NCI-H345 (cell line): ENCODE measurements around the gene OR9G1.
"Not testable (repeated sequence)": the region's sequence is repeated elsewhere in the genome, so short reads cannot be mapped to it uniquely, and the experiment has no call there.

Experiments
- DNase-seq: peaks from one replicate; lab custom pipeline; 2025; lab: John Stamatoyannopoulos, UW

Gene OR9G1, protein sequence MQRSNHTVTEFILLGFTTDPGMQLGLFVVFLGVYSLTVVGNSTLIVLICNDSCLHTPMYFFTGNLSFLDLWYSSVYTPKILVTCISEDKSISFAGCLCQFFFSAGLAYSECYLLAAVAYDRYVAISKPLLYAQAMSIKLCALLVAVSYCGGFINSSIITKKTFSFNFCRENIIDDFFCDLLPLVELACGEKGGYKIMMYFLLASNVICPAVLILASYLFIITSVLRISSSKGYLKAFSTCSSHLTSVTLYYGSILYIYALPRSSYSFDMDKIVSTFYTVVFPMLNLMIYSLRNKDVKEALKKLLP

DNA sequence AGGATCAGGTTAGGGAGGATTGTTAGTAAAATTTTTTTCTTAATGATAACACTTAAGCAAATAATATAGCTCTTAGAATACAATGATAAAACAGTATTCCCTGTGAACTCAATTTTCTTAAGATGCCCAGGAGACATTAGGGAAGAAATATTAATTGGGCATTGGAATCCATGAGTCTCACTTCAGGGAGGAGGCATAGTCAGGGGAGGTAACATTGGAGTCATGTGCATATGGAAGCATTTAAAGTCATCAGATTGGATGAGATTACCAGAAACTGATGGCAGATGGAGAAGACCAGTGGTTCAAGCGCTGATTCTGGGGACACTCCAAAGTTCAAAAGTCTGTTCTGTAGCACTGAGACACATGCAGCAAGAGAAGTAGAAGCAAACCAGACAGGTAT is at the start of gene OR9G1:
OR9G1 (plus strand) TSS at position 301 of the 400 bp plus-strand sequence. CDS start 1,293 bp downstream, outside the sequence.
- DNase-seq = no peak

DNA sequence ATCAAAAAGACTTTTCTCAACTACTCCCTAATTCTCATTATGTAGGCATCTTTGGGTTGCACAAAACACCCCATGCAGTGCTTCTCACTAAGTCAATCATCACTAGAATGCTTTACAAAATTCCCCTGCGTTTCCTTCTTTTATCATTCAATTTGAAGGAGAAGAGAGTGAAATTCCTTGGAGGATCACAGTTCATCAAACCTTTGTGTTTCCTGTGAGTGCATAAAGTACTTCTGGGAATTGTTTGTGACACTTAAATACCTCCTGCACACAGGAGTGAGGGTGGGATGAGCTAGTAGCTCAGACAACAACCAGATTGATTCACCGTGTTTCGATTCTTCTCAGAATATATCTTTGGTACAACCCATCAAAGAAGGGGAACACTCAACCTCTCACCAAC is 39.1 kb upstream of the OR9G1 start:
- no peak for DNase-seq

DNA sequence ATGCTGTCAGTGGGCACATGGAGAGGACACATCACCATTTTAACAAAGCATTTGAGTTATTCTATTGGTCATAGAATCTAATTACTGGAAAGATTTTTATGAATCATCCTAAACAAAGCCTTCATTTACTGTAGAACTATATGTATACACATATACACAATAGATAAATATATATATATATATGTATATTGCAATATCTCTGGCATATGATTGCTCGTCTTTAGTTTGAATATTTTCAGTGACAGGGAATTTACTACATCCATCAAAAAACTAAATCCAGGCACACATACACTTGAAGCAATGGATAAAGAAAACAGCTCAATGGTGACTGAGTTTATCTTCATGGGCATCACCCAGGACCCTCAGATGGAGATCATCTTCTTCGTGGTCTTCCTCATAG is 35.5 kb upstream of the OR9G1 start, which contains the start of gene OR5AR1:
OR5AR1 (plus strand) TSS at position 301 of the 400 bp plus-strand sequence; CDS start at position 301, 0 bp downstream.
- DNase-seq = no peak

DNA sequence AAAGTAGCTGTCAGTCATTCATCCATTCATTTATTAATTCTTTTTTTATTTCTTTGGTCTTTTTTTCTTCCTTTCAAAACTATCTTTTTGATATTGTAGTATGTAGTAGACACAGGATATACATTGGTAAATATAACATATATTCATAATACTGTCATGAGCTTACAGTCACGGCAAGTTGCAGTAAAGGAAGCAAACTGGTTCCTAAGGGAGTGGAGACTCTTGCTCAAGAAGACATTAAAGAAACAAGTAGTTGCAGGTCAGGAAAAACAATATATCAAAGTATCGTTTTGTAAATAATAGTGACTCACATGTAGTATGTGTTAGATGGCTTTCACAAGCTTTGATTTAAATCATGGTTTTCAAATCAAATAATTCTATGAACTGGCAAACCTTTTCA is 27.9 kb upstream of the OR9G1 start:
- DNase-seq = no peak

DNA sequence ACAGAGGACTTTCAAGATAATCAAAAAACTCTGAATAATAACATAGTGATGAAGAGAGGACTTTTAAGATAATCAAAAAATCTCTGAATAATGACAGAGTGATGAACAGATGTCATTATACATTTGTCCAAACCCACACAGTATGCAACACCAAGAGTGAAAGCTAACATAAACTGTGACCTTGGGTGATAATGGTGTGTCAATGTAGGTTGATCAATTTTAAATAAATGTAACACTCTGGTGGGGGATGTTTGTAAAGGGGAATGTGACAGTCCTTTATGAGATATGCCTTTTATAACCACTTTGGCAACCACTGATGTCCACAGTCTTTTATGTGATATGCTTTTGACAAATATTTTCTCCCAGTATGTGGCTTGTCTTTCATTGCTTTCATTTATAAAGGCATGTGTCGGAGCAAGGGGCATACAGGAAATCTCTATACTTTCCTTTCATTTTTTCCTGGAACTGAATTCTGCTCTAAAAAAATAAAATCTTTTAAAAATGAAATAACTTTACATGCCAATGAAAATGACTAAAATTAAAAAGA is 10.3 kb upstream of the OR9G1 start:
- no peak for DNase-seq

DNA sequence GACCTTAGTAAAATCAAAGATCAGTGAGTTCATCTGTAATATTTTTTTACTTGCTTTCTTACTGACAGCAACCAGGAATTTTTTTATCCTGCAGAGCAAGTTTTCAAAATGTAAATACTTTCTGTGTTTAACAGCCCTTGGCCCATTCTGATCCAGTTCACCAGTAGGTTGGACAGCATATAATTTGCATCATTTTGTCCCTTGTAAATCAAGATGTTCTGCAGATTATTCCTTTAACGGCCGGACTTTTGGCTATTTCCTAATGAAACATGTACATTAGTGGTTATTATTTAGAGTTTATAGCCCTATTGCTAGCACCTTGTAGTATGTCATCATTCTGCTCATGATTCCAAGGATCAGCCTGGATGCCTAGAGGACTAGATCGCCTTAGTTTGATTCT is 7.7 kb upstream of the OR9G1 start:
- DNase-seq = not testable (repeated sequence)

DNA sequence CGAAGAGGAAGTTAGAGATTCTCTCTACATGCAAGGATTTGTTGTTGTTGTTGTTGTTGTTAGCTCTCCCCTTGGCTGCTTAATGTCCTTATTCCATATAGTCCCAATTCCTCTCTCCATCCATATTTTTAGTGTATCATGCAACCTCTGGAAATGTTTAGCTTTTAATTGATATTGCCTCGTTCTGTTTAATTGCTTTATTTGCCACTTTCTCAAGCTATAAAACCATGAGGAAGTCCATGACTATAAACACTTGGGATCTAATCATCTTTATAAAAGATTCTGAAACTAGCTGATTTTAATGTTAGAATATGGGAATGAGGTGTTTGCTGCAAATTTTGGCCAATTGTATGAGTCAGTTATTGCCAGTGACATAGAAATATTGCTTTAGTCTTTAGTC is 5.5 kb upstream of the OR9G1 start:
- DNase-seq = no peak

DNA sequence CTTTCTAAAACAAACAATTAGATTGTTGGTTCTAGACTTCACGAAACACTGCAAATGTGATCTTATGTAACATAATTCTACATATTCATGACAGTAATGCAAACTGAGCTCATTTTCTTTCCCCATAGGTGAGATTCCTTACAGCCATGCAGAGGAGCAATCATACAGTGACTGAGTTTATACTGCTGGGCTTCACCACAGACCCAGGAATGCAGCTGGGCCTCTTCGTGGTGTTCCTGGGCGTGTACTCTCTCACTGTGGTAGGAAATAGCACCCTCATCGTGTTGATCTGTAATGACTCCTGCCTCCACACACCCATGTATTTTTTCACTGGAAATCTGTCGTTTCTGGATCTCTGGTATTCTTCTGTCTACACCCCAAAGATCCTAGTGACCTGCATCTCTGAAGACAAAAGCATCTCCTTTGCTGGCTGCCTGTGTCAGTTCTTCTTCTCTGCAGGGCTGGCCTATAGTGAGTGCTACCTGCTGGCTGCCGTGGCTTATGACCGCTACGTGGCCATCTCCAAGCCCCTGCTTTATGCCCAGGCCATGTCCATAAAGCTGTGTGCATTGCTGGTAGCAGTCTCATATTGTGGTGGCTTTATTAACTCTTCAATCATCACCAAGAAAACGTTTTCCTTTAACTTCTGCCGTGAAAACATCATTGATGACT is 1.5 kb downstream of the OR9G1 start:
- no peak for DNase-seq

DNA sequence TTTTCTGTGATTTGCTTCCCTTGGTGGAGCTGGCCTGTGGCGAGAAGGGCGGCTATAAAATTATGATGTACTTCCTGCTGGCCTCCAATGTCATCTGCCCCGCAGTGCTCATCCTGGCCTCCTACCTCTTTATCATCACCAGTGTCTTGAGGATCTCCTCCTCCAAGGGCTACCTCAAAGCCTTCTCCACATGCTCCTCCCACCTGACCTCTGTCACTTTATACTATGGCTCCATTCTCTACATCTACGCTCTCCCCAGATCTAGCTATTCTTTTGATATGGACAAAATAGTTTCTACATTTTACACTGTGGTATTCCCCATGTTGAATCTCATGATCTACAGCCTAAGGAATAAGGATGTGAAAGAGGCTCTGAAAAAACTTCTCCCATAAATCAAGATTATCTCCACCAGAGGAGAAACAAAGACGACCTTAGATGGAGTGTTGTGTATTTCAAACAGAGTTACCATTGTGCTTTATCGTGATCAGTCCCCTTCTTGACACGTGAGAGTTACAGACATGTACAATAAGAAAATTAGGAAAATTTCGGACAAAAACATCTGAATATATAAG is 2.1 kb downstream of the OR9G1 start:
- no peak for DNase-seq

DNA sequence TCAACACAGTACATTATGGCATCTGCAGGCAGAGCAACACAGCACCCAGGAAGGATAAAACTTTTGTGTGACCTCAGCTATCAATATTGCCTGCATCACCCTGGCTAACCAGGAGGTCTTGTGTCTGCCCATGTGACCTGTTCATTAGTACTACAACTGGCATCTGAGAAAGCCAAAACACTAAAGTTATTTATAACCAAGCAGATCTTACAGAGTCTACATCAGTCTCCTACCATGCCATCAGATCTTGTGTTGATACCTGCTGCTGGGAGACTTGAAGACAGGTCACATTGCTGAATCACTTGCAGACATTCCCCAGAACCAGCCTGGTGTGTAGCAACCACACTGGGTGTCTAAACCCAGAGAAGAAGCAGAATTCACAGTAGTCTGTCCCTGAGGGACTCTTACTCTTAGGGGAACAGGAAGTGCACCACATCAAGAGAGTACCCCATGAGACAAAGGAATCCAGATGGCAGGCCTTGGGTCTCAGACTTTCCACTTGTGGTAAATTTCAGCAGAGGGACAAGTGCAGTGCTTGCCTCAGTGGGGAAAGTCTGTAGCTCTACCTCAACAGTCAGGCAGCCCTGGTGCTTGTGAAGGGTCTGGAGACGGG is 7.0 kb downstream of the OR9G1 start:
- no peak for DNase-seq

DNA sequence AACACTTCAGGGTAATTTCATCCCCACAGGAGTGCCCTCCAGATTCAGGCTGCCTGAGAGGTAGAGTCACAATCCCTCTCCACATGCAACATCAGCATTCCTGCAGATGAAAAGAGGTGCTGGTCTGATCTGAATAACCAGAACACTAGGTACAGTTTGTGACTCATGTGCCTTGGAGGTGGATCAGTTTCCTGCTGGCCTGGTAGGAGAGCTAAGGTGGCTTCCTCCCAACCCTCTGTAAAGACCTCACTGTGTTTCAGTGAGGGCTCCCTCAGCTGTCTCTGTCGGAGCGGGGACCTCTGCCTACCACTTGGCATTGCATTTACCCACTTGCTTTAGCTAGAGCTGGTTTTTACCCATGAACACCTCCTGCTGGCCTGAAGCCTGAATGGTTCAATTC is 7.6 kb downstream of the OR9G1 start:
- DNase-seq = no peak

DNA sequence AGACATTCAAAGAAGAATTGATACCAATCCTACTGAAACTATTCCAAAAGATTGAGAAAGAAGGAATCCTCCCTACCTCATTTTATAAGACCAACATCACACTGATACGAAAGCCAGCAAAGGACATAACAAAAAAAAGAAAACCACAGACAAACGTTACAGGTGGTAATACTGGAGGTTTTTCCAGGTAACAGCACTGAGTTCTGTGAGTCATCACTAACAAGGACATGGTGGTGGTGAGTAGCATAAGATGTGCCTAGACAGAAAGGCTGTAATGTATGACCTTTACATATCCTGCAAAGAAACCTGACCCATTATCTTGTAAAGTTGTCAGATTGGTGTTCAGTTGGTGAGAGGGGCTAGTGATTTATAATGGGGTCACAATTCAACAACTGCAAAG is 15.3 kb downstream of the OR9G1 start:
- DNase-seq = no peak

DNA sequence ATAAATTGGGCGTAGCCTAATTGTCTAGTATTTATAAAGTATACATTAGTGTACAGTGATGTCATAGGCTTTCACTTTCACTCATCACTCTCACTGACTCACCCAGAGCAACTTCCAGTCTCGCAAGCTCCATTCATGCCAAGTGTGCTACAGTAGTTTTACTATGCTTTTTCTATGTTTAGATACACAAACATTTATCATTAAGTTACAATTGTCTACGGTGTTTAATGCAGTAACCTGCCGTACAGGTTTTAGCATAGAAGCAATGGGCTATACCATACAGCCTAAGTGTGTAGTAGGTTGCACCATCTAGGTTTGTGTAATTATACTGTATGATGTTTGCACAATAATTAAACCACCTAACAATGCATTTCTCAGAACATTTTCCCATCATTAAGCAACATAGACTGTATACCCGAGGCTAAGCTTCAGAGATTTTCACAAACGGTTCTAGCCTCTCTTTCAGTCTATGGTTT is 17.5 kb downstream of the OR9G1 start:
- no peak for DNase-seq

DNA sequence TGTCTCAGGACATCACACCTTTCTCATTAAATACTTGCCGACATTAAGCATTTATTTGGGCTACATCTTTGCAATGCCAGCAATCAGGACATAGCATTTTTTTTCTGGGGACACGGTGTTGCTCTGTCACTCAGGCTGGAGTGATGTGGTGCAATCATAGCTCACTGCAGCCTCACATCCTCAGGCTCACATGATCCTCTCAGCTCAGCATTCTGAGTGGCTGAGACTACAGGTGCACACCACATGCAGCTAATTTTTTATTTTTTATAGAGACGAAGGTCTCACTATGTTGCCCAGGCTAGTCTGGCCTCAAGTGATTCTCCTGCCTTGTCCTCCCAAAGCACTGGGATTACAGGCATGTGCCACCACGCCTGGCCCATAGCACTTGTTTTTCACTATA is 21.6 kb downstream of the OR9G1 start:
- DNase-seq = no peak

DNA sequence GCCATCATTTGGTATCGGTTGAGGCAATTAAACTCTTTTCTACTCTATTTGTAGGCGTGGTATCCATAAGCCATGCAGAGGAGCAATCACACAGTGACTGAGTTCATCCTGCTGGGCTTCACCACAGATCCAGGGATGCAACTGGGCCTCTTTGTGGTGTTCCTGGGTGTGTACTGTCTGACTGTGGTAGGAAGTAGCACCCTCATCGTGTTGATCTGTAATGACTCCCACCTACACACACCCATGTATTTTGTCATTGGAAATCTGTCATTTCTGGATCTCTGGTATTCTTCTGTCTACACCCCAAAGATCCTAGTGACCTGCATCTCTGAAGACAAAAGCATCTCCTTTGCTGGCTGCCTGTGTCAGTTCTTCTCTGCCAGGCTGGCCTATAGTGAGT is 41.2 kb downstream of the OR9G1 start:
- DNase-seq = no peak

DNA sequence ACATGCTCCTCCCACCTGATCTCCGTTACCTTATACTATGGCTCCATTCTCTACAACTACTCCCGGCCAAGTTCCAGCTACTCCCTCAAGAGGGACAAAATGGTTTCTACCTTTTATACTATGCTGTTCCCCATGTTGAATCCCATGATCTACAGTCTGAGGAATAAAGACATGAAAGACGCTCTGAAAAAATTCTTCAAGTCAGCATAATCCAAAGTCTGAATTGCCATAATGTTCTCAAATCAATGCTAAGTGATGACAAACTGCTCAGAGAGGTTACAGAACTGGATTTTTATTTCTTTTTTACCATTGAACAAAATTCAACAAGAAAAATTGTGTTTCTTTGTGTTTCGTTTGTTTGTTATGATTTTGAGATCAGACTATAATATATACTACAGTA is 42.0 kb downstream of the OR9G1 start:
- DNase-seq = no peak

DNA sequence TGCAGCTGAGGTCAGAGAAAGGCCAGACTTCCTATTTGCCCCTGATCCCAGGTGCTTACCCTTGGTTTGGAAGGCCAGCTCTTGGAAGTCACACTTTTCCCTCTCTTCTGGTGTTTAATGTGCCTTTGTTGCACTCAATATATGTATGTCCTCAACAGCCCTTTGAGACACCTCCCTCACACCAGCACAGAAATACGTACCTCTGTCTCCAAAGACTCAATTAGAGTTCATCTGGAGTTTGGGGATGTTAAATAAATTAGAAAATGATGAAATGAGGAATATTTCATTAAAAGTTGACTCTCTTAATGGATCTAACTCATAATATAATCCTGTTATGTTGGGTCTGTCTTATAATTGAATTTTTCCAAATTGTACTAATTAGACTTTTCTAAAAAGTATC is 49.7 kb downstream of the OR9G1 start, which contains the start of gene OR9G4:
OR9G4 (minus strand) TSS at position 101 of the 400 bp plus-strand sequence. CDS start 4,931 bp downstream, outside the sequence.
- no peak for DNase-seq

DNA sequence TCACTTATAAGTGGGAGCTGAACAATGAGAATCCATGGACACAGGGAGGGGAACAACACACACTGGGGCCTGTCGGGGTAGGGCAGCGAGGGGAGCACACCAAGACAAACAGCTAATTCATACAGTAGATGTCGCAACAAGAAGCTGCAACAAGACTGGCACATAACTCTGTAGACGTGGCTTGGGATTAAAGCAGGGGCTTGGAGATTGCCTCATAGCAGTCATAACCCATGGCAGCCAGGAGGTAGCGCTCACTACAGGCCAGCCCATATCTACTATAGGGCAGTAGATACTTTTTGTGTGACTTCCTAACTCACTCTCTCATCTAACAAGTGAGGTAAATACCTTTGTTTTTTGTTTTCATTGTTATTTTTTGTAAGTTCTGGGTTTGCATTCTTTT is 51.3 kb downstream of the OR9G1 start:
- DNase-seq = no peak

DNA sequence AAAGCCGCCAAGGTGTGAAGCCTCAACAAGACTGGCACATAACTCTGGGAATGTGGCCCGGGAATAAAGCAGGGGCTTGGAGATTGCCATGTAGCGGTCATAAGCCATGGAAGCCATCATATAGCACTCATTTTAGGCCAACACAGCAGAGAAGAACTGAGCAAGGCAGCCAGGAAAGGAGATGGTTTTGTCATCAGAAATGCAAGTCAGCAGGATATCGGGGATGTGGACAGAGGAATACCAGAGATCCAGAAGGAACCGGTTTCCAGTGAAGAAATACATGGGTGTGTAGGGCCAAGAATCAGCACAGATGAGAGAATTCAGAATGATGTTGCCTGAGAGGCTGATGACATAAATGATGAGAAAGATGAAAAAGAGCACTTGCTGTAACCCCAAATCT is 52.6 kb downstream of the OR9G1 start:
- no peak for DNase-seq
